H1 (cell line): Measurements from ENCODE around the gene HOXB8. TPM values are rescaled to one million over a fixed set of nuclear protein-coding genes. Genes with fewer than 3 reads are reported as not detected.

Source experiments
- CTCF ChIA-PET: fragments of 300-600 bp; sonication (Branson Sonifier 250); formaldehyde crosslinking; loops from one replicate; lab custom pipeline; 2021; ENCODE audit not compliant: partially characterized antibody; lab: Charles Lee
- POLR2A ChIA-PET: fragments of 300-600 bp; sonication (Branson Sonifier 250); formaldehyde crosslinking; loops from one replicate; lab custom pipeline; 2021; ENCODE audit warnings: inconsistent platforms; ENCODE audit not compliant: partially characterized antibody; lab: Charles Lee
- DNase-seq, 2 experiments: peaks; one replicate each; pipeline versions ENCODE4 v3.0.0 to v3.0.0-alpha.2; 2010 to 2022; ENCODE audit warnings: low spot score in 2 of 2, low read depth in 1 of 2, mixed read lengths in 1 of 2
- FAIRE-seq: peaks from 2 replicates; lab custom pipeline; 2011; peaks lifted over from hg19 to GRCh38; lab: Jason Lieb, UNC
- H2AFZ ChIP-seq: 2 replicates; pipeline ENCODE4 v1.8.1; 2012; ENCODE audit warnings: low read length, inconsistent platforms
- H2AK5ac ChIP-seq: 2 replicates; pipeline ENCODE4 v1.6.1; 2013; ENCODE audit warnings: low read depth, low read length
- H2BK120ac ChIP-seq: replicated peaks from 2 replicates; pipeline ENCODE3; 2013; ENCODE audit warnings: low read depth, low read length, inconsistent platforms
- H2BK12ac ChIP-seq: 2 replicates; pipeline ENCODE4 v1.6.1; 2013; ENCODE audit warnings: low read depth, low read length
- H2BK15ac ChIP-seq: 2 replicates; pipeline ENCODE4 v1.6.1; 2013; ENCODE audit warnings: low read length
- H2BK20ac ChIP-seq: 2 replicates; pipeline ENCODE4 v1.6.1; 2013; ENCODE audit warnings: low read length
- H2BK5ac ChIP-seq: 2 replicates; pipeline ENCODE4 v1.6.1; 2013; ENCODE audit warnings: low read depth, low read length
- H3K14ac ChIP-seq: 2 replicates; pipeline ENCODE4 v1.6.1; 2013; ENCODE audit warnings: inconsistent platforms; ENCODE audit not compliant: insufficient read length
- H3K18ac ChIP-seq: 2 replicates; pipeline ENCODE4 v1.6.1; 2013; ENCODE audit warnings: low read length; ENCODE audit errors: extremely low read depth
- H3K23ac ChIP-seq: 2 replicates; pipeline ENCODE4 v1.6.1; 2013; ENCODE audit warnings: inconsistent platforms; ENCODE audit not compliant: insufficient read length
- H3K23me2 ChIP-seq: 2 replicates; pipeline ENCODE4 v1.6.1; 2013; ENCODE audit warnings: low read depth, low read length
- H3K27ac ChIP-seq: 2 replicates; pipeline ENCODE4 v1.6.1; 2011; ENCODE audit warnings: low read depth, low read length, inconsistent platforms
- H3K27me3 ChIP-seq, 4 experiments: replicated peaks in 1 of 4; 1 replicate in 1 of 4; 2 replicates in 3 of 4; pipeline versions ENCODE4 v1.6.1 to v1.8.1; 2011 to 2013; ENCODE audit warnings: low read length in 3 of 4, mild to moderate bottlenecking in 3 of 4, inconsistent platforms in 2 of 4, mixed read lengths in 2 of 4, moderate library complexity in 1 of 4; ENCODE audit not compliant: control insufficient read depth in 3 of 4, insufficient read depth in 3 of 4; ENCODE audit errors: extremely low read depth in 1 of 4
- H3K36me3 ChIP-seq, 4 experiments: 2 replicates each; pipeline versions ENCODE4 v1.6.1 to v1.8.1; 2011 to 2013; ENCODE audit warnings: mild to moderate bottlenecking in 4 of 4, low read length in 3 of 4, moderate library complexity in 2 of 4, control low read depth in 1 of 4, inconsistent platforms in 1 of 4; ENCODE audit not compliant: insufficient read depth in 4 of 4, control insufficient read depth in 2 of 4
- H3K4ac ChIP-seq: replicated peaks from 2 replicates; pipeline ENCODE3; 2013; ENCODE audit warnings: low read length, low read depth, mixed read lengths, inconsistent platforms; ENCODE audit not compliant: insufficient read length
- H3K4me1 ChIP-seq, 4 experiments: replicated peaks in 1 of 4; 1 replicate in 1 of 4; 2 replicates in 3 of 4; pipeline versions ENCODE4 v1.6.1 to v1.8.1; 2011 to 2013; ENCODE audit warnings: low read length in 3 of 4, inconsistent platforms in 2 of 4, mixed read lengths in 1 of 4; ENCODE audit not compliant: insufficient read depth in 4 of 4, control insufficient read depth in 3 of 4
- H3K4me2 ChIP-seq, 2 experiments: 2 replicates each; pipeline versions ENCODE4 v1.6.1 to v1.8.1; 2011 to 2013; ENCODE audit warnings: low read depth in 2 of 2, low read length in 2 of 2, control low read depth in 1 of 2, inconsistent platforms in 1 of 2, mild to moderate bottlenecking in 1 of 2; ENCODE audit not compliant: insufficient read depth in 1 of 2
- H3K4me3 ChIP-seq, 4 experiments: fragments of 200-600, 300-600 bp in 1 of 4; sonication (generic), shearing (Covaris generic), sonication (Bioruptor Twin) in 1 of 4; 2 replicates each; pipeline versions ENCODE4 v1.5.1 to v1.8.1; 2011 to 2016; ENCODE audit warnings: low read length in 4 of 4, low read depth in 3 of 4, control low read depth in 2 of 4, inconsistent platforms in 2 of 4, mild to moderate bottlenecking in 2 of 4, mixed read lengths in 1 of 4, moderate library complexity in 1 of 4; ENCODE audit not compliant: insufficient read depth in 2 of 4; ENCODE audit errors: extremely low read depth in 1 of 4
- H3K56ac ChIP-seq: replicated peaks from 2 replicates; pipeline ENCODE3; 2013; ENCODE audit warnings: low read depth, mild to moderate bottlenecking, mixed read lengths, low read length, inconsistent platforms; ENCODE audit not compliant: insufficient read length
- H3K79me1 ChIP-seq: 2 replicates; pipeline ENCODE4 v1.6.1; 2013; ENCODE audit warnings: low read depth, low read length, control low read depth
- H3K79me2 ChIP-seq, 2 experiments: 2 replicates each; pipeline versions ENCODE4 v1.6.1 to v1.8.1; 2012 to 2013; ENCODE audit warnings: low read length in 2 of 2, mild to moderate bottlenecking in 2 of 2, inconsistent platforms in 1 of 2; ENCODE audit not compliant: insufficient read depth in 2 of 2, control insufficient read depth in 1 of 2
- H3K9ac ChIP-seq, 4 experiments: replicated peaks in 1 of 4; 1 replicate in 1 of 4; 2 replicates in 3 of 4; pipeline versions ENCODE4 v1.6.1 to v1.8.1; 2011 to 2013; ENCODE audit warnings: low read depth in 3 of 4, low read length in 3 of 4, control low read depth in 2 of 4, mild to moderate bottlenecking in 2 of 4, moderate library complexity in 2 of 4, inconsistent platforms in 1 of 4; ENCODE audit errors: extremely low read depth in 1 of 4
- H3K9me3 ChIP-seq, 2 experiments: 2 replicates each; pipeline versions ENCODE4 v1.6.1 to v1.8.1; 2012 to 2013; ENCODE audit warnings: mild to moderate bottlenecking in 2 of 2, moderate library complexity in 2 of 2, control low read depth in 1 of 2, inconsistent platforms in 1 of 2, low read depth in 1 of 2, low read length in 1 of 2, mixed read lengths in 1 of 2; ENCODE audit not compliant: insufficient read depth in 2 of 2
- H4K20me1 ChIP-seq, 2 experiments: replicated peaks in 1 of 2; 2 replicates each; pipeline versions ENCODE3 to v1.8.1; 2011 to 2013; ENCODE audit warnings: inconsistent platforms in 2 of 2, low read length in 2 of 2, mild to moderate bottlenecking in 1 of 2; ENCODE audit not compliant: insufficient read depth in 2 of 2, control insufficient read depth in 1 of 2
- H4K5ac ChIP-seq: 2 replicates; pipeline ENCODE4 v1.6.1; 2013; ENCODE audit warnings: low read length, low read depth, mixed read lengths, inconsistent platforms; ENCODE audit not compliant: insufficient read length
- H4K8ac ChIP-seq: 2 replicates; pipeline ENCODE4 v1.8.0; 2013; ENCODE audit warnings: mild to moderate bottlenecking, moderate library complexity, low read length, inconsistent platforms; ENCODE audit not compliant: insufficient read depth; ENCODE audit errors: extremely low read depth
- H4K91ac ChIP-seq: replicated peaks from 2 replicates; pipeline ENCODE3; 2013; ENCODE audit warnings: low read length, mixed read lengths, inconsistent platforms; ENCODE audit not compliant: insufficient read length
- BCL11A ChIP-seq, 2 experiments: IDR thresholded peaks; one replicate each; pipeline ENCODE4 v1.6.1; 2011; ENCODE audit warnings: low read depth in 2 of 2, low read length in 2 of 2, mild to moderate bottlenecking in 2 of 2
- CBX8 ChIP-seq: fragments of 300-800, 300-1000 bp; sonication (generic); IDR thresholded peaks from 2 replicates; pipeline ENCODE4 v1.7.1; 2016; ENCODE audit warnings: low read depth, low read length, borderline replicate concordance
- RAD21 ChIP-seq, 2 experiments: IDR thresholded peaks in 1 of 2; conservative IDR thresholded peaks in 1 of 2; 2 replicates each; pipeline ENCODE4 v1.6.1; 2011; ENCODE audit warnings: low read depth in 2 of 2, low read length in 2 of 2, improper control_type of control experiment in 1 of 2, inconsistent platforms in 1 of 2, mild to moderate bottlenecking in 1 of 2, moderate library complexity in 1 of 2
- RNF2 ChIP-seq: fragments of 200-900, 300-1000 bp; sonication (generic); IDR thresholded peaks from 2 replicates; pipeline ENCODE4 v1.7.1; 2016; ENCODE audit warnings: borderline replicate concordance, low read depth, mild to moderate bottlenecking, antibody characterized with exemption, low read length; ENCODE audit not compliant: poor library complexity, severe bottlenecking; ENCODE audit errors: missing control alignments
- TAF7 ChIP-seq: optimal IDR thresholded peaks from 2 replicates; pipeline ENCODE3; 2011; ENCODE audit warnings: low read depth, mild to moderate bottlenecking, inconsistent platforms, low read length, moderate library complexity, borderline replicate concordance
- WGBS, 2 experiments: shearing (Covaris generic) in 1 of 2; methylation state at CpG; one replicate each; pipeline versions ENCODE4 v1.1.6 to v1.1.7; 2013 to 2015; ENCODE audit warnings: low lambda C conversion rate in 2 of 2, mixed read lengths in 2 of 2, inconsistent platforms in 1 of 2, low coverage in 1 of 2, missing lambda C conversion rate in 1 of 2; ENCODE audit not compliant: insufficient replicate concordance in 2 of 2, insufficient coverage in 1 of 2, insufficient read length in 1 of 2; ENCODE audit errors: extremely low coverage in 1 of 2, missing lambda C conversion rate in 1 of 2; 5-methylcytosine and 5-hydroxymethylcytosine counted together
- polyA plus RNA-seq, 7 experiments: library from polyadenylated mRNA; depleted of rRNA in 3 of 7; stranded (reverse) in 5 of 7; unstranded in 2 of 7; fragments of >200 nt in 5 of 7; fragments of 200-250 nt in 2 of 7; gene quantifications; 1 replicate in 5 of 7; 2 replicates in 1 of 7; 4 replicates in 1 of 7; pipeline versions ENCODE4 v1.2.1 to v1.2.3, GENCODE V29; 2011 to 2013; ENCODE audit warnings: missing spikeins in 2 of 7, mixed read lengths in 2 of 7
- total RNA-seq: library from RNA; stranded (reverse); fragmentation: NEBNext Ultra II Directional; extraction: Animal tissue kit (Norgen Biotek cat#: 25700); gene quantifications from 2 replicates; pipeline ENCODE4 v1.2.1, GENCODE V29; 2021
- TF ChIP-seq, protein P1 (sequence below): IDR thresholded peaks from 2 replicates; pipeline ENCODE4 v1.6.1; 2011; ENCODE audit warnings: low read depth, mild to moderate bottlenecking, low read length; ENCODE audit not compliant: insufficient read depth

HOXB8 gene
- total and polyA plus RNA-seq, 2 of the 8 experiments (the other 6 are each of a cell fraction or from before 2014, with no cell fraction given): not detected

DNA sequence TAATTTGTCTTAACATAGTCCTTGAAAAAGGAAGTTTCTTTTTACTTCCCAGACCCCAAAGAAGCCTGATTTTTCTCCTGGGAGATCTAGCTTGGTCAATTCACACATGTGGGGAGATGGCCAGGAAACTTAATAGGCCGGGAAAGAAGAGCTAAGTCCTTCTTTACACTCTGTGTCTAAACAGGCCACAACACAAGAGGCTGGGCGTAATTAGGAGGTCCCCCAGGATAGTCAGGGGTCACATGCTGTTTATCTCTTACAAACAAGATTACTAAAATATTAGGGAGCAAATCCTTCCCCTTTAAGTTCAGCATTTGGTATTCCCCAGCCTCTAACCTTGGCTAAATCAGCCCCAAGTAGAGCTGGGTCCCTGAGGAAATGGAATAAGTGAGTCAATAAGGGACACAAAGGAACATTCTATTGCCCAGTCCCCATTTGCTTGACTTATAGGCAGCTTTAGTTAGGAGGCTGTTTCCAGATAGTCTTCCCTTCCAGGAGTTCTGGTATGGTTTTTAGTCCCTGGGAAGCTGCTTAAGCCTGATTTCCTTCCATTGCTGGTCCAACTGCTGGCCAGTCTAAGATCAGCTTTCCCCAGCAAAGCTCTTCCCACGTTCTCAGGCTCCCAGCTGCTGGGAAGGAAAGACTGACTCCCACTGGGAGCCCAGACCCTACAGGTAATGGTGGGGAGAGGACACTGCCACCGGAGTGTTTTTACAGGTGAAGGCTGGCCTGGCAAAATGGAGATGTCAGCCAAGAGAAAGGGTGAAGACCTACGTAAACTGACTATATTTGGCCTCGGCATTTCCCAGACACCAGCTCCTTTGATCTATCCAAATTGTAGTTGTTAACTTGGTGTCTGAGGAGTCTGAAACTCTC, 25.1 kb upstream of the HOXB8 start:
- no peaks in the 10 kb centered on the region for H3K23me2 ChIP-seq
- H3K27me3 ChIP-seq: peaks cover 98 to 100% (median 100%) of the 10 kb centered on the region in 4 experiments
- H4K20me1 ChIP-seq: peaks cover 9 to 33% of the 10 kb centered on the region in 2 experiments
- ChIA-PET POLR2A (no interaction called here), CTCF (interaction anchor here (0.6 to 3.4 kb wide), 12 partner anchors 11 to 424 kb away, joined by 3 to 15 read pairs (median 4); partner anchors contain the start of genes HOXB9 and PRAC2)
- DNase-seq: no peak
- H3K36me3 ChIP-seq: peaks cover 0 to 10% (median 0%) of the 10 kb centered on the region in 4 experiments; a peak in 1 of 8 replicates
- H2AK5ac ChIP-seq: no peak overlapping the region
- H3K4me2 ChIP-seq: no peak overlapping the region
- no peak overlapping the region for H3K56ac ChIP-seq
- H4K5ac ChIP-seq: no peak overlapping the region
- no peak overlapping the region for H2BK20ac ChIP-seq
- no peak overlapping the region for H2AFZ ChIP-seq
- no peak overlapping the region for H2BK5ac ChIP-seq
- no peaks in the 10 kb centered on the region for H3K79me2 ChIP-seq
- no peak overlapping the region for H3K9ac ChIP-seq
- TF ChIP-seq, protein P1, sequence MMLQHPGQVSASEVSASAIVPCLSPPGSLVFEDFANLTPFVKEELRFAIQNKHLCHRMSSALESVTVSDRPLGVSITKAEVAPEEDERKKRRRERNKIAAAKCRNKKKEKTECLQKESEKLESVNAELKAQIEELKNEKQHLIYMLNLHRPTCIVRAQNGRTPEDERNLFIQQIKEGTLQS: no peak
- TF ChIP-seq RAD21 (IDR thresholded peaks at IDR 0.05 in 1 of 2, conservative IDR thresholded peaks at IDR 0.05 in 1 of 2; ENCODE audit: low read depth in 2 of 2, low read length in 2 of 2) (no peak), CBX8 (peak; percentile 90; the same call in 1 of the 2 replicates), TAF7 (no peak), RNF2 (peak; percentile 54), BCL11A (IDR thresholded peaks at IDR 0.05; ENCODE audit: low read depth in 2 of 2, low read length in 2 of 2) (no peak)
- H3K79me1 ChIP-seq: no peaks in the 10 kb centered on the region
- H3K27ac ChIP-seq: no peak overlapping the region
- no peak overlapping the region for H3K18ac ChIP-seq
- H3K9me3 ChIP-seq: no peaks in the 10 kb centered on the region
- WGBS, 2 experiments: 64% methylated on average over 6 of the region's 6 CpGs; no CpG with 5 or more reads in 1 of the 2 experiments
- H3K23ac ChIP-seq: no peak overlapping the region
- H2BK12ac ChIP-seq: no peak overlapping the region
- no peak overlapping the region for H4K8ac ChIP-seq
- H2BK120ac ChIP-seq: no peak overlapping the region
- H3K4me1 ChIP-seq: peaks cover 0 to 3% (median 2%) of the 10 kb centered on the region in 4 experiments; a peak in 4 of 7 replicates
- no peak overlapping the region for H3K14ac ChIP-seq
- no peak overlapping the region for H3K4me3 ChIP-seq
- no peak for FAIRE-seq
- no peak overlapping the region for H3K4ac ChIP-seq
- no peak overlapping the region for H2BK15ac ChIP-seq
- H4K91ac ChIP-seq: no peak overlapping the region
